GM18502 (cell line): Measurements from ENCODE around the gene KRTAP5-3.

Experiments
- ATAC-seq: cut with Tn5 transposase; IDR thresholded peaks from one replicate; pipeline ENCODE4 v1.9.1; 2021; ENCODE audit warnings: mild to moderate bottlenecking; ENCODE audit not compliant: unreplicated experiment, poor library complexity

The KRTAP5-3 gene

GRCh38 chr11:1644601-1645356, 36.5 kb upstream of the KRTAP5-3 start:
- no peak for ATAC-seq

GRCh38 chr11:1643146-1643690, 35.0 kb upstream of the KRTAP5-3 start:
- ATAC-seq = no peak

DNA sequence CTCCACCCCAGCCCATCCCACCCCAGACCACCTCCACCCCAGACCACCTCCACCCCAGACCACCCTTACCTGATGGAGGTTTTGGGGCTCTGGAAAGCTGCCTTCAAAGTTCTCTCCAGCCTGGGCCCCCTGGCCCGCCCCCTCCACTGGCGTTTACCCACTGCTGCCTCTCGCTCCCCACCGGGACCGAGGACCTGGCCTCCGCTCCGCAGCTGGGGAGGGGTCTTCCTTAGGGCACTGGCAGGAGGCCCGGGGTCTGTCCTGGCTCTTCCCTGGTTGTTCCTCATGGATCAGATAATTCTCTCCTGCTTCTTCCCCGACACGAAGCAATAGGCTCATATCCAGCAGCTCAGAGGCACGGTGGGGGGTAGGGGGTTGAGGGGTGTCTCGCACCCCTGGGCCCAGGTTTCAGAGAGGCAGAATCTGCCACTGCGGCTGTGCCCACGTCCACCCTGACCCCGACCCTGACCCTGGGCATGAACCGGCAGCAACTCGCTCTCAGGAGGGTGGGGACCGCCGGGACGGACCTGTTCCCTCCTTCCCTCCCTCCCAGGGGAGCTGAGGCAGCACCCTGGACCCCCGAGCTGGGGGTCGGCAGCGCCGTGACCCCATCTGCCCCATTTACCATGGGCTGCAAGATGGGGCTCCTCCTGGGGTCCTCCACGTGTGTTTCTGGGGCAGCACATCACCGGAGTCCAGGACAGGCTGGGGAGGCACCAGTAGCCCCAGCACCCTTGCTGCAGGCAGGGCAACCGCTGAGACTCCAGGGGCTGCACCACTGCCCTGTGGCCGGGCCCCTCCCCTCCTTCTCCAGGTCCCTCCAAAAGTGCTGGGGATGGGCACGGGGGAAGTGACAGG, 34.3 kb upstream of the KRTAP5-3 start:
- no peak for ATAC-seq

DNA sequence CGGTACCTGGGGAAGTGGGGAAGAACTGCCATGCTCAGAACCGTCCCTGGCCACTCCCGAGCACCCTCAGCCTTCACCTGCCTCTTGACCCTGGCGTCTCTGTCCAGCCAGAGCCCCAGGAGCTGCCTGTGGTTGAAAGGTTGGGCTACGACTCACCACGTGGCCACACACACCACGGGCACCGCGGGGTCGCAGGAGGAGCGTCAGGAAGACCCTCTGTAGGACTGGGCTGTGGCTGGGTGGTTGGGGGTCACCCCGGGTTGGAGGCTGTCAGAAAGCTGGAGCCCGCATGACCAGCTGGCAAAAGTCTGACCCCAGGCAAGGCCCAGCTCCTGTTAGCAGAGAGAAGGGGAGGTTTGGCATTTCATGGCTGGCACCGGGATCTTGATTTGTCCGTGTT, 32.8 kb upstream of the KRTAP5-3 start:
- ATAC-seq = no peak

DNA sequence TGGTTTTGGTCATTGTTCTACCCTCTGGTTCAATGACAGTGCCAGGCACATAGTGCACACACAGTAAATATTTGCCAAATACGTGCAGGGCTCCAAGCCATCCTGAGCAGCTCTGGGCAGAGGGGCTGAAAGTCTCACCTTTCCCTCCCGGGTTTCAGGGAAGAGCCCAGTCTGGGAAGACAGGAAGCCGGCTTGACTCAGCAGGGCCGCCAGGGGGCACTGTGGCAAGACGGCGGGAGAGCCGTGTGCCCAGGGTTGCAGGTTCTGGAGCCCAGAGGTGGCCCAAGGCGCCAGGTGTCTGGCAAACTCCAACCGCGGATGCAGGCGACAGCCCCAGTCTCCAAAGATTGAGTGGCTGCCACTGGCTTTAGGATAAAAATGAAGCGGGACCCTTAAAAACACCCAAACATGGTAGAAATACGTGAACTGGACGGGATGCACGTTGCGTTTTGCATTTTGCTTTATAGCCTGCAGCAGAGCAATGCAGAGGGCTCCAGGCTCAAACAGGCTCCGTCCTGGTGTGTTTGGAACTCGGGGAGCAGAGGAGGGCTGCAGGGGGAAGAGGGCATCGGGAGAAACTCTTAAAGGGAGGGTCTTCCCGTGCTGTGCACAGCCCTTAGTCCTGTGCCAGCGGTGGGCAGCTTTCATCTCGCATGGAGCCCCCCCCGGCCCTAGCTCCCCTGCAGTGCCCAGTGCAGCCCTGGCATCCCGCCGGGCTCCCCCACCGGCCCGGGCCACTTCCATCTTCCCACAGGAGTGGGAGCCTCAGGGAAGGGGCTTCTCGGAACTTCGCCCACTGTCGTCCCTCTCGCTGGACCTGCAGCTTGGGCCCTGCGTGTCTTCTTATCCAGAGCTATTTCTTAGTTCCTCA, 32.0 kb upstream of the KRTAP5-3 start:
- ATAC-seq = no peak

GRCh38 chr11:1639666-1640065, 31.4 kb upstream of the KRTAP5-3 start:
- ATAC-seq = no peak

GRCh38 chr11:1639102-1639620, 30.9 kb upstream of the KRTAP5-3 start:
- ATAC-seq = no peak

GRCh38 chr11:1638344-1638743, 30.1 kb upstream of the KRTAP5-3 start:
- no peak for ATAC-seq

- no peak for ATAC-seq
These were observed 29.4 kb upstream of the KRTAP5-3 start for GRCh38 chr11:1637628-1638027.

- ATAC-seq = no peak
These were observed 28.2 kb upstream of the KRTAP5-3 start for GRCh38 chr11:1636291-1636950.

GRCh38 chr11:1633864-1634263, 25.6 kb upstream of the KRTAP5-3 start:
- no peak for ATAC-seq

DNA sequence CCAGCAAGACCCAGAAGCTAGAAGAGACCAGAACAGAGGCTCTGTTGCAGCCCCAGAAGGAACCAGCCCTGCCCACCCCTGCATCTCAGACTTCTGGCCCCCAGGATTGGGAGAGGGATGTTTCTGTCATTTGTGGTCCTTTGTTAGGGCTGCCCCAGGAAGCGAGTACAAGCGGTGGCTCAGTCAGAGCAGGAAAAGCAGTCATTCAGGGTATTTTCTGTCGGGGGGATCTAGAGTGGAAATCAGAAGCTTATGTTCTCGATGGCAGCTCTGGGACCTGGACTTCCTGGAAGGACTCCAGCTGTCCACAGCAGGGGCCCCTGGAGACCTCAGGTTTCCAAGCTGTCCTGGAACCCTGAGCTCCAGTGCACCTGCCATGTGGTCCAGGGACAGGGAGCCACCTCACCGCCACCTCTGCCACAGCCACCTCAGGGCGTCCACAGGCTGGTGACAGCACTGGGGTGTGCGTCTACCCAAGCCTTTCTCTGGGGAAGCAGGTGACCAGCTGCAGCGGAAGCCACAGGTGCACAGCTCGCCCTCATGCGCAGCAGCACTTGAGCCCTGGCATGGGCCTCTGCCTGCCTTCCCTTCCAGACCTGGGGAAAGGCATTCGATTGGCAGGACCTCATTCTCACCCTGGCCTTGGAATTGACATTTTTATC, 23.9 kb upstream of the KRTAP5-3 start:
- ATAC-seq = no peak

DNA sequence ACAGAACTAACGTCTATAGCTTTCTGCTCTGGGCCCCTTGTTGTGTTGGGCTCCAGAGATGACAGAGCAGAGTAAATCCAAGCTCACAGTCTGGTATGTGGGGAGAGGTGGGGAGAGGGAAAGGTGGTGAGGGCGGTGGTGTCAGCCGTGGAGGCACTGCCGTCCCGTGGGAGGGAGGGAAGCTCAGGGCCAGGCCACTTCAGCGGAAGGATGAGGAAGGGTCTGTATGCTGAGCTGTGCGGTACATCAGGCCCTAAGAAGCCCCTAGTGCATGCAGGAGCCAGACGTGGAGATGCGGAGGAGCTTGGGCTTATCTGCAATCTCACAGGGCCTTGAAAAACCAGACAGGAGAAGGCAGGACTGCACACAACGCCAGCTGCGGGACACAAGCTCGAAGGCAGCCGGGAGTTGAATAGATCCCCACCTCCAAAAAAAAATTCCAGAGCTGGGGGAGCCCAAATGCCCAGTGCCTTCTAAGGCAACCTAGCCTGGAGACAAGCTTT, 22.9 kb upstream of the KRTAP5-3 start:
- no peak for ATAC-seq

- no peak for ATAC-seq
These were observed 22.0 kb upstream of the KRTAP5-3 start for GRCh38 chr11:1630271-1630670.

GRCh38 chr11:1629326-1630185, 21.3 kb upstream of the KRTAP5-3 start, which contains the start of gene KRTAP5-5:
KRTAP5-5 (plus strand) TSS chr11:1629775; CDS start chr11:1629841, 66 bp downstream.
- ATAC-seq = no peak

DNA sequence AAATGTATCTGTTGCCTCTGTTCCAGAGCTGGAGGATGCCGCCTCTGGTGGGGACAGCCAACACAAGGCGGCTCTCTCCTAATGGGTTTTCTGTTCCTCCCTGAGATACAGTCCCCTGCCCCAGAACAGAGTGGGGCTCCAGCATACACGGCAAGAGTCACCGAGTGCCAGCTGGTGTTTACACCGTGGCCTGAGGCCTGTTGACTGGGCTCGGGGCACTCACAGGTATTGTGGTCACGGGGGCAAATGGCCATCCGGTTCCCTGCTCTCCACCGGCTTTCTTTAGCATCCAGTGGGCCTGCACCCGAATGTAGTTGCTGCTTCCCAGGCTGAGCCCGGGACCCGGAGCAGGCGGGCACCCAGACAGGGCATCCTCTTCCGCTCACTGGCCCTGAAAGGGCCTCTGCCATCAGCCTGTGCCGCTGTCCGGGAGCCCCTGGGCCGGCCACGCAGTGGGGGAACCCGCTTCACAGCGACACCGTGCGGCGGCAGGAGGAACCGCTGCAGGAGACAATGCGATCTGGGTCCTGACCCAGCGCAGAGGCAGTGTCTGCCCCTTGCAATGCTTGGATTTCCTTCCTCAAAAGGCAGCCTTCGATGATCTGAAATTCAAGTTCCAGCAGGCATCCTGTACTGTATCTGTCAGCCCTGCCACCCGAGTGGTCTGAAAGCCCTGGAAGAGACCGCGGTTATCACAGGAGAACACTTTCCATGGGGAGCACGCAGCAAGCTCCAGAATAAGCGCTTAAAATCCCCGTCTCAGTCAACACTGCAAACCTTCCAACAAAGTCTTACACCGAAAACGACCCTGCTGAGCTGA, 20.5 kb upstream of the KRTAP5-3 start:
- no peak for ATAC-seq

DNA sequence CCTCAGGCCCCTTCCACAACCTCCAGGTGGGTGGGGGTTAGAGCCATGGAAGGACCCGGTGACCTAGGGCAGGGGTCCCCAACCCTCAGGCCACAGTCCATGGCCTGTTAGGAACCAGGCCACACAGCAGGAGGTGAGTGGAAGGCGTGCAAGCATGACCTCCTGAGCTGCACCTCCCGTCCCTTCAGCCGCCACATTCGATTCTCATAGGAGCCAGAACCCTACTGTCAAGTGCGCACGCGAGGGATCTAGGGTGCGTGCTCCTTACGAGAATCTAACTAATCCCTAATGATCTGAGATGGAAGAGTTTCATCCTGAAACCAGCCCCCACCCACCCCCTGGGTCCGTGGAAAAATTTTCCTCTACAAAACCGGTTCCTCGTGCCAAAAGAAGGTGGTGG, 17.3 kb upstream of the KRTAP5-3 start:
- no peak for ATAC-seq
